Esophagus squamous epithelium (tissue), 4 donors: ENCODE data around the gene GNA12.

Experiments used
- CTCF ChIP-seq, 6 experiments: fragments of 450-650 bp in 4 of 6; fragments of 200-600 bp in 2 of 6; sonication (generic) in 2 of 6; IDR thresholded peaks; one replicate each; pipeline ENCODE4 v1.5.1; 2016 to 2019; ENCODE audit warnings: antibody characterized with exemption in 6 of 6, mild to moderate bottlenecking in 4 of 6, moderate library complexity in 4 of 6
- POLR2A ChIP-seq, 4 donors: fragments of 450-650 bp; IDR thresholded peaks; one replicate each; pipeline ENCODE4 v1.6.1; 2017; ENCODE audit warnings: antibody characterized with exemption in 4 of 4, mild to moderate bottlenecking in 4 of 4, moderate library complexity in 3 of 4

- TF ChIP-seq CTCF (IDR thresholded peaks at IDR 0.05) (no peak), POLR2A (IDR thresholded peaks at IDR 0.05) (no peak)
Measured at GRCh38 chr7:2823130-2823529, 21.0 kb downstream of the GNA12 start.
